DMS53 treated with DMSO at 0.1 percent for 48 hours (cell line): ENCODE measurements around the gene MIX23.
A peak's percentile ranks its signal among the peaks of the same experiment; 100 is the strongest.

Experiments
- DNase-seq: peaks from one replicate; lab custom pipeline; 2025; ENCODE audit not compliant: unreplicated experiment; lab: John Stamatoyannopoulos, UW

MIX23 gene

GRCh38 chr3:122392868-122393844 is 10.1 kb upstream of the MIX23 start:
- DNase-seq = peak; percentile 16

- no peak for DNase-seq
Measured at GRCh38 chr3:122391681-122392446, 8.8 kb upstream of the MIX23 start.

- no peak for DNase-seq
Measured at GRCh38 chr3:122390665-122391064, 7.6 kb upstream of the MIX23 start.

- DNase-seq = no peak
Measured at GRCh38 chr3:122389892-122390291, 6.9 kb upstream of the MIX23 start.

GRCh38 chr3:122389197-122389596 is 6.2 kb upstream of the MIX23 start:
- DNase-seq = no peak

- no peak for DNase-seq
Measured at GRCh38 chr3:122387709-122388108, 4.7 kb upstream of the MIX23 start.

GRCh38 chr3:122383771-122384697 is 1.0 kb upstream of the MIX23 start, which contains the start of gene FAM162A:
FAM162A (plus strand) TSS chr3:122384182; CDS start chr3:122384266, 84 bp downstream.
- peak; percentile 82 for DNase-seq

- DNase-seq = no peak
Measured at GRCh38 chr3:122377975-122378374, 5.1 kb downstream of the MIX23 start.

- DNase-seq = no peak
Measured at GRCh38 chr3:122374034-122374433, 9.0 kb downstream of the MIX23 start.

- DNase-seq = no peak
Measured at GRCh38 chr3:122366379-122366749, 16.7 kb downstream of the MIX23 start.

GRCh38 chr3:122365582-122366378 is 17.3 kb downstream of the MIX23 start:
- DNase-seq = peak; percentile 76

- DNase-seq = no peak
Measured at GRCh38 chr3:122365073-122365472, 18.0 kb downstream of the MIX23 start.

GRCh38 chr3:122364490-122364889 is 18.5 kb downstream of the MIX23 start:
- DNase-seq = no peak

- DNase-seq = no peak
Measured at GRCh38 chr3:122362026-122362425, 21.0 kb downstream of the MIX23 start.

- no peak for DNase-seq
Measured at GRCh38 chr3:122358703-122359032, 24.4 kb downstream of the MIX23 start.

GRCh38 chr3:122357828-122358702 is 25.0 kb downstream of the MIX23 start:
- no peak for DNase-seq

GRCh38 chr3:122356402-122356801 is 26.6 kb downstream of the MIX23 start:
- DNase-seq = peak; percentile 34

- no peak for DNase-seq
Measured at GRCh38 chr3:122355612-122356011, 27.4 kb downstream of the MIX23 start.

GRCh38 chr3:122353893-122354401 is 29.1 kb downstream of the MIX23 start:
- no peak for DNase-seq
